ENCODE data around the gene CHRNB2.

Gene CHRNB2

DNA sequence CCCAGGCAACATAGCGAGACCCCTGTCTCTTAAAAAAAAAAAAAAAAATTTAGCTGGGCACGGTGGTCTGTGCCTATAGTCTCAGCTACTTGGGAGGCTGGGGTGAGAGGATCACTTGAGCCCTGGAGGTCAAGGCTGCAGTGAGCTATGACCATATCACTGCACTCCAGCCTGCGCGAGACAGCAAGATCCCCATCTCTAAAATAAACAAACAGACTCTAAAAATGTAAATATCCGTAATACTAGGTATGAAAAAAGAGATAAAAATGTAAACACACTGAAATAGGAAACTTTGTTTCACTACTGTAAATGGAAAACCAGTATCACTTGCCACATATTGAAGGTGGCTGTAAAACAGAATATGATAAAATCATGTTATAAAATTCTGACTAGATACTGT, 23.2 kb downstream of the CHRNB2 start:
- no peak overlapping the region for H3K4me3 ChIP-seq (ENCODE audit: low read depth in 1 of 5, low read length in 5 of 5)
- peaks cover 29 to 99% (median 93%) of the 10 kb centered on the region in 5 donors for H3K36me3 ChIP-seq (ENCODE audit: control insufficient read depth in 5 of 5, insufficient read depth in 5 of 5, low read length in 5 of 5)
- no peaks in the 10 kb centered on the region for H3K27me3 ChIP-seq (ENCODE audit: control insufficient read depth in 5 of 5, insufficient read depth in 4 of 5, low read length in 5 of 5)
- no peaks in the 10 kb centered on the region for H3K4me1 ChIP-seq (ENCODE audit: control insufficient read depth in 5 of 5, insufficient read depth in 5 of 5, low read length in 5 of 5)
- H3K27ac ChIP-seq (ENCODE audit: low read depth, low read length): no peak overlapping the region
- no peak overlapping the region for H3K9ac ChIP-seq (ENCODE audit: low read length in 5 of 5)
- no peaks in the 10 kb centered on the region for H3K9me3 ChIP-seq (ENCODE audit: control insufficient read depth in 5 of 5, low read length in 5 of 5)

DNA sequence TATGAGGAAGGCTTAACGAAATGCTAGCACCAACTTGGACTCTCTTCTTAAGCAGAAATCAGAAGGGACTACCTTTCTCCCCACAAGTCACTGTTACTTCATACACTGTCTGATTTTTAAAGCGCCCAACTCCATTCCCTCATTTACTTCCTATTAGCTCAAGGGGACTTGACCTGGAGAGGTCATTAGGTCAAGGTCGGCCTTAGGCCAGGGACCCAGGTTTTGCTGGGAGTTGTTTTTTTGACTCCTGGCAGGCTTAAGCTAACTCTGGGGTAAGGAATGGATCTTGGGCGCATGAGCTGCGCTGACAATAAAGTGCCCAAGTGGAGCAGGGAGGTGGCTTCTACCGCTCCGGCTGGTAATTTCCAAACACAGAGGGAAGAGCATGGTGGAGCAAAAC, 23.6 kb downstream of the CHRNB2 start:
- H3K4me3 ChIP-seq (ENCODE audit: low read depth in 1 of 5, low read length in 5 of 5): no peak overlapping the region
- H3K9me3 ChIP-seq (ENCODE audit: control insufficient read depth in 5 of 5, low read length in 5 of 5): no peaks in the 10 kb centered on the region
- H3K9ac ChIP-seq (ENCODE audit: low read length in 5 of 5): no peak overlapping the region
- no peaks in the 10 kb centered on the region for H3K27me3 ChIP-seq (ENCODE audit: control insufficient read depth in 5 of 5, insufficient read depth in 4 of 5, low read length in 5 of 5)
- no peaks in the 10 kb centered on the region for H3K4me1 ChIP-seq (ENCODE audit: control insufficient read depth in 5 of 5, insufficient read depth in 5 of 5, low read length in 5 of 5)
- H3K36me3 ChIP-seq (ENCODE audit: control insufficient read depth in 5 of 5, insufficient read depth in 5 of 5, low read length in 5 of 5): peaks cover 30 to 99% (median 93%) of the 10 kb centered on the region in 5 donors
- H3K27ac ChIP-seq (ENCODE audit: low read depth, low read length): no peak overlapping the region

DNA sequence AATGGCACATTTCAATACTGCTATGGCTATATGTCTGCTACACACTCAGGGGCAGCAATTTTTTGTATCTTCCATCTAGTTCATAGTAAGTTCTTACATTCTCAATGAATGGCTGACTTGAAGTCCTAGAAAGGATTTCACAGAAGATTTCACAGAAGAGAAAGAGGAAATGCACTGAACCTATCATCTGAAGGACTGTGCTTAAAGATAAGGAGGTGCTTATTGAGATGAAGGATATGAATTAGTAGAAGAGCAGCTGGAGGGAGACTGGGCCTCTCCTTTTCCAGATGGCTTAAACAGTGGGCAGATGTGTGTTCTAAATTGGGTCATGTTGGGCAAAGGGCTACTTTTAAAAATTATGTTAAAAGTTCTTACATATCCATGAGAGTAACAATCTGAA, 25.8 kb downstream of the CHRNB2 start:
- H3K27me3 ChIP-seq (ENCODE audit: control insufficient read depth in 5 of 5, insufficient read depth in 4 of 5, low read length in 5 of 5): no peaks in the 10 kb centered on the region
- H3K4me1 ChIP-seq (ENCODE audit: control insufficient read depth in 5 of 5, insufficient read depth in 5 of 5, low read length in 5 of 5): no peaks in the 10 kb centered on the region
- peaks cover 36 to 99% (median 92%) of the 10 kb centered on the region in 5 donors for H3K36me3 ChIP-seq (ENCODE audit: control insufficient read depth in 5 of 5, insufficient read depth in 5 of 5, low read length in 5 of 5)
- H3K9ac ChIP-seq (ENCODE audit: low read length in 5 of 5): no peak overlapping the region
- no peaks in the 10 kb centered on the region for H3K9me3 ChIP-seq (ENCODE audit: control insufficient read depth in 5 of 5, low read length in 5 of 5)
- no peak overlapping the region for H3K4me3 ChIP-seq (ENCODE audit: low read depth in 1 of 5, low read length in 5 of 5)
- H3K27ac ChIP-seq (ENCODE audit: low read depth, low read length): no peak overlapping the region

DNA sequence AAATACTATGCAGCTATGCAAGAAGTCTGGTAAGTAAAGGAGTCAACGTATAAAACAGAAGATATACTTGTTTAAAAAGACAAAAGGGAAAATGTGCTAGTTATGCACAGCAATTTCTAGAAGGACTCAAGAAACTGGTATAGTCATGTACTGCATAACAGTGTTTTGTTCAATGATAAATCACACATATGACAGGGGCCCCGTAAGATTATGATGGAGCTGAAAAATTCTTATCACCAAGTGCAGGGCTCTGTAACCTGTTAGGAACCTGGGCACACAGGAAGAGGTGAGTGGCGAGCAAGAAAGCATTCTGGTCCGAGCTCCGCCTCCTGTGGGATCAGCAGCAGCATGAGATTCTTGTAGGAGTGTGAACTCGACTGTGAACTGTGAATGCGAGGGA, 27.2 kb downstream of the CHRNB2 start:
- Histone ChIP-seq H3K4me3 (ENCODE audit: low read depth in 1 of 5, low read length in 5 of 5) (no peak overlapping the region), H3K9me3 (ENCODE audit: control insufficient read depth in 5 of 5, low read length in 5 of 5) (no peaks in the 10 kb centered on the region), H3K27ac (ENCODE audit: low read depth, low read length) (no peak overlapping the region), H3K4me1 (ENCODE audit: control insufficient read depth in 5 of 5, insufficient read depth in 5 of 5, low read length in 5 of 5) (peaks cover 0 to 6% (median 0%) of the 10 kb centered on the region in 5 donors), H3K9ac (ENCODE audit: low read length in 5 of 5) (no peak overlapping the region), H3K36me3 (ENCODE audit: control insufficient read depth in 5 of 5, insufficient read depth in 5 of 5, low read length in 5 of 5) (peaks cover 31 to 99% (median 91%) of the 10 kb centered on the region in 5 donors), H3K27me3 (ENCODE audit: control insufficient read depth in 5 of 5, insufficient read depth in 4 of 5, low read length in 5 of 5) (no peaks in the 10 kb centered on the region)

DNA sequence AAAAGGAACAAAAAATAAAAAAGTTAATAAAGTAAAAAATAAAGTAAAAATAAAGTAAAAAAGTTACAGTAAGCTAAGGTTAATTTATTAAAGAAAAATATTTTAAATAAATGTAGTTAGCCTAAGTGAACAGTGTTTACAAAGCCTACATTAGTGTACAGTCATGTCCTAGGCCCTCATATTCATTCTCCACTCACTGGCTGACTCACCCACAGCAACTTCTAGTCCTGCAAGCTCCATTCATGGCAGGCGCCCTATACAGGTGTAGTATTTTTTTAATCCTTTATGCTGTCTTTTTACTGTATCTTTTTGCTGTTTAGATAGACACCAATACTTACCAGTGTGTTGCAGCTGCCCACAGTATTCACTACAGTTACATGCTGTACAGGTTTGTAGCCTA, 28.0 kb downstream of the CHRNB2 start:
- no peaks in the 10 kb centered on the region for H3K27me3 ChIP-seq (ENCODE audit: control insufficient read depth in 5 of 5, insufficient read depth in 4 of 5, low read length in 5 of 5)
- H3K9me3 ChIP-seq (ENCODE audit: control insufficient read depth in 5 of 5, low read length in 5 of 5): no peaks in the 10 kb centered on the region
- H3K36me3 ChIP-seq (ENCODE audit: control insufficient read depth in 5 of 5, insufficient read depth in 5 of 5, low read length in 5 of 5): peaks cover 31 to 96% (median 86%) of the 10 kb centered on the region in 5 donors
- peaks cover 0 to 8% (median 0%) of the 10 kb centered on the region in 5 donors for H3K4me1 ChIP-seq (ENCODE audit: control insufficient read depth in 5 of 5, insufficient read depth in 5 of 5, low read length in 5 of 5)
- no peak overlapping the region for H3K27ac ChIP-seq (ENCODE audit: low read depth, low read length)
- no peak overlapping the region for H3K9ac ChIP-seq (ENCODE audit: low read length in 5 of 5)
- no peak overlapping the region for H3K4me3 ChIP-seq (ENCODE audit: low read depth in 1 of 5, low read length in 5 of 5)

DNA sequence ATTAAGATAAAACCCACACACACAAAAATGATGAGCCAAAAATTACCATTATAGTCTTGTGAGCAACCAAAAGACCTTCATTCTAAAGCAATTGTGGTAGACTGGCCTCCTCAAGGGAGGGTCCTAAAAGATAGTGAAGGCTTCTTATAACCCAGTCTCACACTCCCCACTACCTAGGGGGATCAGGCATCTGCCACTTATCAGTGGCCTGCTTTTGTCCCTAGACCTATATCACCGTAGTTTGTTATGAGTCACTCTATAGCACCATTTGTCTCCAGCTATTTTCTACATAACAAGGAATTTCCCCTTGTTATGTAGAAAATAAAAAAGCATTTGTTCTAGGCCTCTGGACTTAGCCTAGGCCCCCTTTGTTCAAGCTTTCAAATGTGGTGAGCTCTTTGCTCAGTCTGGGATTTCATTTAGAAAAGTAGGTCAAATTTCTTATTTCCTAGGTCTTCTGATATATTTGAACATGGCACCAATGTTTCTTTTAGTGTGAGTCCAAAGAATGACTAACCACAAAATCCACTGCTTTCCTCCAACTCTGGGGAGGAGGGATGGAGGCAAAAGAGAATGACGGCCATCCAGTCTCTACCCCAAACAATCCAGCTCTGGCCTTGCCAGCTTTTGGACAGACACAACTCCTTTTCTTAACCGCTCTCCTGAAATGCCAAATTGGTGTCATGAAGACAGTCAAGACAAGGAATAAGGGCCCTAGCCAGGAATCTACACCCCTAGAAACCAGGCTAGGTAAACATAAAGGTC, 31.5 kb downstream of the CHRNB2 start:
- Histone ChIP-seq H3K9ac (ENCODE audit: low read length in 5 of 5) (peak overlapping the region in 1 of 5 donors; percentile 38), H3K27me3 (ENCODE audit: control insufficient read depth in 5 of 5, insufficient read depth in 4 of 5, low read length in 5 of 5) (no peaks in the 10 kb centered on the region), H3K9me3 (ENCODE audit: control insufficient read depth in 5 of 5, low read length in 5 of 5) (no peaks in the 10 kb centered on the region), H3K36me3 (ENCODE audit: control insufficient read depth in 5 of 5, insufficient read depth in 5 of 5, low read length in 5 of 5) (peaks cover 18 to 89% (median 72%) of the 10 kb centered on the region in 5 donors), H3K4me3 (ENCODE audit: low read depth in 1 of 5, low read length in 5 of 5) (no peak overlapping the region), H3K4me1 (ENCODE audit: control insufficient read depth in 5 of 5, insufficient read depth in 5 of 5, low read length in 5 of 5) (peaks cover 0 to 35% (median 4%) of the 10 kb centered on the region in 5 donors), H3K27ac (ENCODE audit: low read depth, low read length) (no peak overlapping the region)

DNA sequence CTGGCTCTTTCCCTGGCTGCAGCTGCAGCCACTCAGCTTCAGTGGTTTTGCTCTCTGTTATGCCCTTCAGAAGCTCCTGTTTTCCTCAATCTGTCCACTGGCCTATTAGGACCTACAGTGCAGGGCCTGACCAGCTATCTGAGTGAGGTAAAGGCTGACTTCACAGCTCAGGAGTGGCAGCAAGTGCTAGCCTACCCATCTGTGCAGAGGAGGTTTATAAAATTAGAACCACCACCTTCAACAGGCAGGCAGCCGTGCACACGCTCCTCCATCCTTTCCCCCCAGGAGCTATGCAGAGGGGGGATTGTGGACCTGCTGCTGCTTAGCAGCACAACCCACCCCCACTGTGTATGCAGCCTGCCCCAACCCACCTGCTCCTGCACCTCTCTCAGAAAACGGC, 32.1 kb downstream of the CHRNB2 start:
- Histone ChIP-seq H3K27ac (ENCODE audit: low read depth, low read length) (no peak overlapping the region), H3K9me3 (ENCODE audit: control insufficient read depth in 5 of 5, low read length in 5 of 5) (no peaks in the 10 kb centered on the region), H3K4me3 (ENCODE audit: low read depth in 1 of 5, low read length in 5 of 5) (no peak overlapping the region), H3K36me3 (ENCODE audit: control insufficient read depth in 5 of 5, insufficient read depth in 5 of 5, low read length in 5 of 5) (peaks cover 12 to 83% (median 66%) of the 10 kb centered on the region in 5 donors), H3K9ac (ENCODE audit: low read length in 5 of 5) (peak overlapping the region in 2 of 5 donors; percentile 13 to 38), H3K4me1 (ENCODE audit: control insufficient read depth in 5 of 5, insufficient read depth in 5 of 5, low read length in 5 of 5) (peaks cover 0 to 39% (median 4%) of the 10 kb centered on the region in 5 donors), H3K27me3 (ENCODE audit: control insufficient read depth in 5 of 5, insufficient read depth in 4 of 5, low read length in 5 of 5) (no peaks in the 10 kb centered on the region)

DNA sequence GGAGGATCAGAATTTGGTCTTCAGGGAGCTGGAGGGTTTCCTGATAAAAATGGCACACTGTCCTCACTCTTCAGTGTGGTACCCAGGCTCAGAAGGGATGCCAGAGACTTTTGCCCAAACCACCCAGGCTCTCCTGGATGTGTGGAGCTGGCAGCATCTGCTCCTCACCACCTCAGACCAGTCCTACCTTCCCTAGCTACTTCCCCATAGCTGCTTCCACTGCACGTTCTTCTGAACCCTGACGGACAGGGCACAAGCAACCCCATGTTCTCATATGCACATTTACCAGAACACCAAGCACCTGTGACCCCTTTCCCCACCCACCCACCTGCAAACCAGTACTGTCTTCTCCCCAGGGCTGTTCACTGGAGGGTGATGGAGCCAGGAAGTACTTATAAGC, 35.7 kb downstream of the CHRNB2 start:
- H3K9me3 ChIP-seq (ENCODE audit: control insufficient read depth in 5 of 5, low read length in 5 of 5): no peaks in the 10 kb centered on the region
- H3K4me1 ChIP-seq (ENCODE audit: control insufficient read depth in 5 of 5, insufficient read depth in 5 of 5, low read length in 5 of 5): peaks cover 4 to 66% (median 18%) of the 10 kb centered on the region in 5 donors
- peak overlapping the region in 1 of 5 donors; percentile 9 for H3K9ac ChIP-seq (ENCODE audit: low read length in 5 of 5)
- no peak overlapping the region for H3K27ac ChIP-seq (ENCODE audit: low read depth, low read length)
- H3K27me3 ChIP-seq (ENCODE audit: control insufficient read depth in 5 of 5, insufficient read depth in 4 of 5, low read length in 5 of 5): no peaks in the 10 kb centered on the region
- H3K4me3 ChIP-seq (ENCODE audit: low read depth in 1 of 5, low read length in 5 of 5): no peak overlapping the region
- H3K36me3 ChIP-seq (ENCODE audit: control insufficient read depth in 5 of 5, insufficient read depth in 5 of 5, low read length in 5 of 5): peaks cover 0 to 48% (median 32%) of the 10 kb centered on the region in 5 donors

DNA sequence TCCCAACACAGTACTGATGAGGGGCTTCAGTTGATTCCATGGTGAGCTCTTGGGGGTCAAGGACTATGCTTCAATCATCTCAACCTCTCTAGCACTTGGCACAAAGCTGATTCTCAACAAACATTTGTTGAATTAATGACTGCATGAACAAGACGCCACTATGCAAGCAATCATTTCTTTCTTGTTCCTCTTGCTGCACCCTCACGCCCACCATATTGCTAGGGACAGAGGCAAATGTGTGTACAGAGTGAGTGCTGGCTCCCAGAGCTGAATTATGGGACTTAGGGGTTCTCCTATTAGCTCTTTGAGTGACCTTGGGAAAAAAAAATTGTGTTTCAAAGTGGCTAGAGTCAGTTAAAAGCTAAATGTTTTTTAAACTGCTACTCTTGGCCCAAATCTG, 38.0 kb downstream of the CHRNB2 start:
- Histone ChIP-seq H3K9ac (ENCODE audit: low read length in 5 of 5) (peak overlapping the region in 1 of 5 donors; percentile 26), H3K27ac (ENCODE audit: low read depth, low read length) (no peak overlapping the region), H3K9me3 (ENCODE audit: control insufficient read depth in 5 of 5, low read length in 5 of 5) (no peaks in the 10 kb centered on the region), H3K4me1 (ENCODE audit: control insufficient read depth in 5 of 5, insufficient read depth in 5 of 5, low read length in 5 of 5) (peaks cover 6 to 64% (median 25%) of the 10 kb centered on the region in 5 donors), H3K36me3 (ENCODE audit: control insufficient read depth in 5 of 5, insufficient read depth in 5 of 5, low read length in 5 of 5) (peaks cover 0 to 29% (median 20%) of the 10 kb centered on the region in 5 donors), H3K4me3 (ENCODE audit: low read depth in 1 of 5, low read length in 5 of 5) (no peak overlapping the region), H3K27me3 (ENCODE audit: control insufficient read depth in 5 of 5, insufficient read depth in 4 of 5, low read length in 5 of 5) (no peaks in the 10 kb centered on the region)

DNA sequence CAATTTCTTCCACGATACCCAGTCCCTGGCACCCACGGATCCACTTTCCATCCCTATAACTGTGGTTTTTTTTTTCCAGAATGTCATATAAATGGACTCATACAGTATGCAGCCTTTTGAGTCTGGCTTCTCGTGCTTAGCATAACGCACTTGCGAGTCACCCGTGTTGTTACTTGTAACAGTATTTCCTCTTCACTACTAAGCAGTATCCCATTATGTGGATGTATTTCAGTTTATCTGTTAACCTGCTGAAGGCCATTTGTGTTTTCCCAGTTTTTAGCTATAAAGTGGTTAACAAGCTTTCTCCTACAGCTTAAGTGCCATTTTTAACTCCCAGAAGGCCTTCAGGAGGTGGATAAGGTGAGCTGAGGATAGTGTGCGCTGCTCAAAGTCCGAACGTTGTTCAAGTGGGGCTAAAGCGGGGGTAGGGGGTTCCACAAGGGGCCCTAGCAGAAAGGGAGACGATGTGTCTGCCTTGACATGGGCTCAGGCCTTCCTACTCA, 39.6 kb downstream of the CHRNB2 start:
- Histone ChIP-seq H3K9me3 (ENCODE audit: control insufficient read depth in 5 of 5, low read length in 5 of 5) (no peaks in the 10 kb centered on the region), H3K4me1 (ENCODE audit: control insufficient read depth in 5 of 5, insufficient read depth in 5 of 5, low read length in 5 of 5) (peaks cover 6 to 60% (median 25%) of the 10 kb centered on the region in 5 donors), H3K27ac (ENCODE audit: low read depth, low read length) (peak overlapping the region; percentile 98), H3K36me3 (ENCODE audit: control insufficient read depth in 5 of 5, insufficient read depth in 5 of 5, low read length in 5 of 5) (peaks cover 0 to 12% (median 4%) of the 10 kb centered on the region in 5 donors), H3K4me3 (ENCODE audit: low read depth in 1 of 5, low read length in 5 of 5) (peak overlapping the region; percentile 95 to 98 (median 96)), H3K9ac (ENCODE audit: low read length in 5 of 5) (peak overlapping the region; percentile 81 to 98 (median 95)), H3K27me3 (ENCODE audit: control insufficient read depth in 5 of 5, insufficient read depth in 4 of 5, low read length in 5 of 5) (no peaks in the 10 kb centered on the region)

All from subcutaneous abdominal adipose tissue (tissue), 5 donors.